ENCODE data around the gene INTS6. TPM values are rescaled to one million over a fixed set of nuclear protein-coding genes. Genes with fewer than 3 reads are reported as not detected.

INTS6 gene
- total RNA-seq, 1 experiment from 2014 or later = 27.2 TPM

DNA sequence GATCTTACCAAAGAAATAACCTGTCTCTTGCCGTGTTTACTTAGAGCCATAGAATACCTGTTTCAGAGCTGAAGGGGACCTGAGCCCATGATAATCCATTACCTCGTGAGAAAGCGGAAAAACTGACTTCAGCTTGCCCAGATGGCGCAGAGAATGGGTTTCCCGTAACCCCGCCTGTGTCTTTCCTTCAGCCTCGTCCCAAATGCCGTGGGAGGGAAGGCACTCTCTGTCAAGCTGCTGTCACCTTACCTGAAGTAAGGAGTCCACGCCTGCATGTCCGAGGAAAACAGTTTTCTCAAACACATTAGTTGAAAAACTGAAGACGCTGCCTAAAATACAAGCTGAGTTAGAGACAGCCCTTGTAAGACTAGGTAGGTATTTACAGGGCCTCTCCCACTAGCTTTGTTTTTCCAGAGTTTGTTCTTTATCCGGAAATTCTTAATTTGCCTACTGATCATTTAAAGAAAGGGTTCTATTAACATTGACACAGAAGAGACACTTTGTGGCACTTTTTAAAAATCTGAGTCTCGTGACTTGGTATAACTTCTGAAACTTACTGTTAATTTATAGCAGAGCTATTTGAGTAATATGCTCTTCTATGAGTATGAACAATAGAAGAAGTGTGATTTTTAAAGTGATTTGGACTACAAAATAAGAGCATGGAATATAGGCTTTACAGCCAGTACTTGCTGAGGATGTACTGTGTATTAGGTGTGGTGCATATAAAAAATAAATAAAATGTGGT is 1.3 kb upstream of the INTS6 start:
- peaks cover 26% of the 10 kb centered on the region for H3K4me1 Mint-ChIP-seq
- H3K9me3 Mint-ChIP-seq = peaks cover 14% of the 10 kb centered on the region
- ChIA-PET CTCF (interaction anchor here (1.2 to 2.0 kb wide), 7 partner anchors 9 to 674 kb away, joined by 3 to 18 read pairs (median 5); partner anchors contain the start of gene NEK5), POLR2A (interaction anchor here (0.6 to 2.1 kb wide), 6 partner anchors 11 to 523 kb away, joined by 3 to 9 read pairs (median 5); no protein-coding TSS in a partner anchor)
- peak overlapping the region; percentile 90 for H3K27ac Mint-ChIP-seq
- H3K4me3 Mint-ChIP-seq = peak overlapping the region; percentile 83
- no peak for ATAC-seq
- H3K27me3 Mint-ChIP-seq (ENCODE audit: low read depth) = no peaks in the 10 kb centered on the region; the same call in 1 of the 2 replicates
- TF ChIP-seq AFF4 (CRISPR knock-in tag; IDR thresholded peaks at IDR 0.05; ENCODE audit: borderline replicate concordance) (no peak), HMGXB4 (CRISPR knock-in tag; IDR thresholded peaks at IDR 0.05) (no peak), JAZF1 (CRISPR knock-in tag; IDR thresholded peaks at IDR 0.05) (no peak), TP53 (CRISPR knock-in tag; IDR thresholded peaks at IDR 0.05) (no peak)
- DNase-seq (ENCODE audit: low spot score) = no peak
- peaks cover 44% of the 10 kb centered on the region for H3K36me3 Mint-ChIP-seq

DNA sequence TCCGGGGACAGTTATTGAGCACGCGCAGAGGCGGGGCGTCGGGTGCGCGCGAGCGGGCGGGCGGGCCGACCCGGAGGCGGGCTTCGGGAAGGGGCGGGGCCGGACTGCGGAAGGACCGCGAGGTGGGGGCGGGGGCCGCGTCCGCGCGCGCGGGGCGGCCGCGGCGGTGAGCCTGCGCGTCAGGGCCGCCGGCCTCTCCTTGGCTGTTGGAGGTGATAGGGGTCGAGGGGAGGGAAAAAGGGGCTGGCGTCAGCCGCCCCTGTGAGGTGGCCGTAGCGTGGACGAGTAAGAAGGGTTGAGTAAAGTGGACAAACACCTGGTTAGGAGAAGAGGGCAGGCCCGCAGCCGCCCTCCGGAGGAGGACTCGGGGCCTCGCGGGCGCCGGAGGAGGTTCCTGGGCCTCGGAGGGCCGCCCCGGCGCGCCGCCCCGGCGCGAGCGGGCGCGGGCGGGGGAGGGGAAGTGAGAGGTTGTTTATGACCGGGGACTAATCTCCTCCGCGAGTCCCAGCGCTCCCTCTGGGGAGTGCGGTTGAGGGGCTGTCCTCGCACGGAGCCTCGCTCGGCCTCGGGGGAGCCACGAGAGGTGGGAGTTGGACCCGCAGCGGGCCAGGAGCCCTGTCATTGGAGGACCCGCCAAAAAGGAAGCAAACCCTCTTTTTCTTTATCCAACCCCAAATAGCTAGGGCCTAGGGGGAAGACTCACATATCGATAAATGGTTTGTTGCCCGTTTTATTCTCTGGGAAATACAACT is 547 bp upstream of the INTS6 start:
- peak; percentile 26 for ATAC-seq
- peaks cover 14% of the 10 kb centered on the region for H3K9me3 Mint-ChIP-seq
- peak overlapping the region; percentile 96 for H3K27ac Mint-ChIP-seq
- peaks cover 48% of the 10 kb centered on the region for H3K36me3 Mint-ChIP-seq
- H3K4me1 Mint-ChIP-seq = peaks cover 27% of the 10 kb centered on the region
- peak overlapping the region; percentile 83 for H3K4me3 Mint-ChIP-seq
- DNase-seq (ENCODE audit: low spot score) = peak; percentile 66
- POLR2A ChIA-PET = interaction anchor here (0.5 to 2.1 kb wide), 21 partner anchors 10 to 524 kb away, joined by 3 to 11 read pairs (median 3); no protein-coding TSS in a partner anchor
- CTCF ChIA-PET = interaction anchor here (0.5 to 2.0 kb wide), 13 partner anchors 8 to 1517 kb away, joined by 3 to 18 read pairs (median 4); partner anchors contain the start of genes NEK5 and SPRYD7
- H3K27me3 Mint-ChIP-seq (ENCODE audit: low read depth) = no peaks in the 10 kb centered on the region; the same call in 1 of the 2 replicates
- no peak for TF ChIP-seq TEAD1 (CRISPR knock-in tag; IDR thresholded peaks at IDR 0.05)
- 0 out of 2 replicates have a peak, but pooled peaks have one; percentile 28 for TF ChIP-seq KAT7 (CRISPR knock-in tag; IDR thresholded peaks at IDR 0.05; ENCODE audit: borderline replicate concordance)
- no peak for TF ChIP-seq FOXJ3 (CRISPR knock-in tag; IDR thresholded peaks at IDR 0.05; ENCODE audit: borderline replicate concordance)
- no peak for TF ChIP-seq RORB (CRISPR knock-in tag; IDR thresholded peaks at IDR 0.05)
- TF ChIP-seq FOXK1 (CRISPR knock-in tag; IDR thresholded peaks at IDR 0.05) = peak; percentile 61; the same call in 1 of the 2 replicates
- TF ChIP-seq, protein P1, sequence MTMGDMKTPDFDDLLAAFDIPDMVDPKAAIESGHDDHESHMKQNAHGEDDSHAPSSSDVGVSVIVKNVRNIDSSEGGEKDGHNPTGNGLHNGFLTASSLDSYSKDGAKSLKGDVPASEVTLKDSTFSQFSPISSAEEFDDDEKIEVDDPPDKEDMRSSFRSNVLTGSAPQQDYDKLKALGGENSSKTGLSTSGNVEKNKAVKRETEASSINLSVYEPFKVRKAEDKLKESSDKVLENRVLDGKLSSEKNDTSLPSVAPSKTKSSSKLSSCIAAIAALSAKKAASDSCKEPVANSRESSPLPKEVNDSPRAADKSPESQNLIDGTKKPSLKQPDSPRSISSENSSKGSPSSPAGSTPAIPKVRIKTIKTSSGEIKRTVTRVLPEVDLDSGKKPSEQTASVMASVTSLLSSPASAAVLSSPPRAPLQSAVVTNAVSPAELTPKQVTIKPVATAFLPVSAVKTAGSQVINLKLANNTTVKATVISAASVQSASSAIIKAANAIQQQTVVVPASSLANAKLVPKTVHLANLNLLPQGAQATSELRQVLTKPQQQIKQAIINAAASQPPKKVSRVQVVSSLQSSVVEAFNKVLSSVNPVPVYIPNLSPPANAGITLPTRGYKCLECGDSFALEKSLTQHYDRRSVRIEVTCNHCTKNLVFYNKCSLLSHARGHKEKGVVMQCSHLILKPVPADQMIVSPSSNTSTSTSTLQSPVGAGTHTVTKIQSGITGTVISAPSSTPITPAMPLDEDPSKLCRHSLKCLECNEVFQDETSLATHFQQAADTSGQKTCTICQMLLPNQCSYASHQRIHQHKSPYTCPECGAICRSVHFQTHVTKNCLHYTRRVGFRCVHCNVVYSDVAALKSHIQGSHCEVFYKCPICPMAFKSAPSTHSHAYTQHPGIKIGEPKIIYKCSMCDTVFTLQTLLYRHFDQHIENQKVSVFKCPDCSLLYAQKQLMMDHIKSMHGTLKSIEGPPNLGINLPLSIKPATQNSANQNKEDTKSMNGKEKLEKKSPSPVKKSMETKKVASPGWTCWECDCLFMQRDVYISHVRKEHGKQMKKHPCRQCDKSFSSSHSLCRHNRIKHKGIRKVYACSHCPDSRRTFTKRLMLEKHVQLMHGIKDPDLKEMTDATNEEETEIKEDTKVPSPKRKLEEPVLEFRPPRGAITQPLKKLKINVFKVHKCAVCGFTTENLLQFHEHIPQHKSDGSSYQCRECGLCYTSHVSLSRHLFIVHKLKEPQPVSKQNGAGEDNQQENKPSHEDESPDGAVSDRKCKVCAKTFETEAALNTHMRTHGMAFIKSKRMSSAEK (CRISPR knock-in tag; IDR thresholded peaks at IDR 0.05; ENCODE audit: borderline replicate concordance) = no peak
- TF ChIP-seq, protein P2, sequence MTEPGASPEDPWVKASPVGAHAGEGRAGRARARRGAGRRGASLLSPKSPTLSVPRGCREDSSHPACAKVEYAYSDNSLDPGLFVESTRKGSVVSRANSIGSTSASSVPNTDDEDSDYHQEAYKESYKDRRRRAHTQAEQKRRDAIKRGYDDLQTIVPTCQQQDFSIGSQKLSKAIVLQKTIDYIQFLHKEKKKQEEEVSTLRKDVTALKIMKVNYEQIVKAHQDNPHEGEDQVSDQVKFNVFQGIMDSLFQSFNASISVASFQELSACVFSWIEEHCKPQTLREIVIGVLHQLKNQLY (CRISPR knock-in tag; IDR thresholded peaks at IDR 0.05) = no peak
- TF ChIP-seq, protein P3, sequence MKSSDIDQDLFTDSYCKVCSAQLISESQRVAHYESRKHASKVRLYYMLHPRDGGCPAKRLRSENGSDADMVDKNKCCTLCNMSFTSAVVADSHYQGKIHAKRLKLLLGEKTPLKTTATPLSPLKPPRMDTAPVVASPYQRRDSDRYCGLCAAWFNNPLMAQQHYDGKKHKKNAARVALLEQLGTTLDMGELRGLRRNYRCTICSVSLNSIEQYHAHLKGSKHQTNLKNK (CRISPR knock-in tag; IDR thresholded peaks at IDR 0.05) = peak; percentile 41; the same call in 1 of the 2 replicates
- no peak for TF ChIP-seq GTF2I (CRISPR knock-in tag; conservative IDR thresholded peaks at IDR 0.05)
- TF ChIP-seq ZNF416 (CRISPR knock-in tag; IDR thresholded peaks at IDR 0.05) = no peak
- no peak for TF ChIP-seq ZNF232 (CRISPR knock-in tag; IDR thresholded peaks at IDR 0.05)
- no peak for TF ChIP-seq JAZF1 (CRISPR knock-in tag; IDR thresholded peaks at IDR 0.05)
